Fibroblast of villous mesenchyme (primary cell): ENCODE results near the gene RHOXF2B. TPM values are rescaled to one million over a fixed set of nuclear protein-coding genes. Genes with fewer than 3 reads are reported as not detected.

ENCODE experiments used
- DNase-seq: peaks from one replicate; pipeline ENCODE4 v3.0.0-alpha.2; 2010; ENCODE audit warnings: low read depth
- H3K4me3 ChIP-seq: 2 replicates; pipeline ENCODE4 v1.5.1; 2011; ENCODE audit warnings: low read depth, mild to moderate bottlenecking, low read length
- total RNA-seq: library from RNA; depleted of rRNA; stranded (reverse); fragments of >200 nt; gene quantifications from 2 replicates; pipeline ENCODE4 v1.2.3, GENCODE V29; 2012
- TF ChIP-seq, protein P1 (sequence below): IDR thresholded peaks from 2 replicates; pipeline ENCODE4 v1.5.1; 2012; ENCODE audit warnings: low read depth, mild to moderate bottlenecking, low read length; ENCODE audit not compliant: insufficient read depth

The RHOXF2B gene
- total RNA-seq, 1 donor: not detected

DNA sequence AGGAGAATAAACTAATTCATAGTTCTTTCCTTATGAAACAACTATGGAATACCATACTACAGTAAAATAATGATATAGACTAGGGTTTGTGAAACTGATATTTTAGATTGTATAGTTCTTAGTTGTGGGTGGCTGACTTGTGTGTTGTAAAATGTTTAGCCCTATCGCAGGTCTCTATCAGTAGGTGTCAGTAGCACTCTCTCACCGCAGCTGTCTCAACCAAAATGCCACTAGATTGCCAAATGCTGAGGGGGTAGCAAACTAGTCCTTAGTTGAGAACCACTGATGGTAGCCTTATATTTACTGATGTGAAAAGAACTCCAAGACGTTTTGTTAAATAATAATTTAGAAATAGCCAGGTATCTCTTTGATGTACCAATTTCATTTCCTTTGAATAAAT lies 48.1 kb downstream of the RHOXF2B start:
- no peak for DNase-seq
- TF ChIP-seq, protein P1, sequence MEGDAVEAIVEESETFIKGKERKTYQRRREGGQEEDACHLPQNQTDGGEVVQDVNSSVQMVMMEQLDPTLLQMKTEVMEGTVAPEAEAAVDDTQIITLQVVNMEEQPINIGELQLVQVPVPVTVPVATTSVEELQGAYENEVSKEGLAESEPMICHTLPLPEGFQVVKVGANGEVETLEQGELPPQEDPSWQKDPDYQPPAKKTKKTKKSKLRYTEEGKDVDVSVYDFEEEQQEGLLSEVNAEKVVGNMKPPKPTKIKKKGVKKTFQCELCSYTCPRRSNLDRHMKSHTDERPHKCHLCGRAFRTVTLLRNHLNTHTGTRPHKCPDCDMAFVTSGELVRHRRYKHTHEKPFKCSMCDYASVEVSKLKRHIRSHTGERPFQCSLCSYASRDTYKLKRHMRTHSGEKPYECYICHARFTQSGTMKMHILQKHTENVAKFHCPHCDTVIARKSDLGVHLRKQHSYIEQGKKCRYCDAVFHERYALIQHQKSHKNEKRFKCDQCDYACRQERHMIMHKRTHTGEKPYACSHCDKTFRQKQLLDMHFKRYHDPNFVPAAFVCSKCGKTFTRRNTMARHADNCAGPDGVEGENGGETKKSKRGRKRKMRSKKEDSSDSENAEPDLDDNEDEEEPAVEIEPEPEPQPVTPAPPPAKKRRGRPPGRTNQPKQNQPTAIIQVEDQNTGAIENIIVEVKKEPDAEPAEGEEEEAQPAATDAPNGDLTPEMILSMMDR: no peak
- no peak overlapping the region for H3K4me3 ChIP-seq

DNA sequence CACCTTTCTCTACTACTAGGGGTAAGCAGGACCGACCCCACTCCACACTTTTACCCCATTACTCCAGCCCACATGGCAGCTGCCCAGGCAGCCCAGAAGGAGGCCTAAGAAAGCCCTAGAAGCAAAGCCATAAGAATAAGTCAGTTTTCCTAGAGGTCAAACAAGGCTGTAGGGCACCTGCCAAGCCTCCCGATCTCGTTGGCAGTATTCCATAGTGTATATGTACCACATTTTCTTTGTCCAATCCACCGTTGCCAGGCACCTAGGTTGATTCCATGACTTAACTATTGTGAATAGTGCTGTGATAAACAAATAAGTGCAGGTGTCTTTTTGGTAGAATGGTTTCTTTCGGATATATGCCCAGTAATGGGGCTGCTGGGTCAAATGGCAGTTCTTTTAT lies 54.2 kb downstream of the RHOXF2B start:
- DNase-seq: no peak
- TF ChIP-seq, protein P1: no peak

DNA sequence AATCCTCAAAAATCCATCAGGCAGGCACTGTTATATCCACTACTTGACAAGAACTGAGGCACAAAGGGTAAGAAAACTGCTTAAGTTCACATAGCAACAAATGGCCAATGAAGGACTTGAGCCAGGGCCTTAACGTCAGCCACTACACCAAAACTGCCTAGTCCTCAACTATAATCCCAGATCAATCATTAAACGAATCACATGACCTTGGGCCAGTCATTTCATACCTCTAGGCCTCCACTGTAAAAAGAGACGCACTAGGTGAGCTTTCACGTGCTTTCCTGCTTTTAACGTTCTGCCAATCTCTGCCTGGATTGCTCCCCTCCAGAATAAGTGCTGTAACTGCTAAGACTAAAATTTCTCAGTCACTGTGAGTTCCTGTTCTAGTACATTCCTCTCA lies 54.7 kb downstream of the RHOXF2B start:
- TF ChIP-seq, protein P1: no peak
- no peak overlapping the region for H3K4me3 ChIP-seq
- no peak for DNase-seq

More for the DNA sequence above, 54.2 kb downstream of the RHOXF2B start:
- no peak overlapping the region for H3K4me3 ChIP-seq

Other genes with a start within 250 kb of the RHOXF2B start
- gene UPF3B, start 224.7 kb downstream of the RHOXF2B start, total RNA-seq: 1.3 and 1.7 TPM in 2 replicates
- 9.1 and 12.9 TPM in 2 replicates for gene RNF113A, start 206.0 kb downstream of the RHOXF2B start, total RNA-seq
- 67.8 and 68.6 TPM in 2 replicates for gene NDUFA1, start 205.9 kb downstream of the RHOXF2B start, total RNA-seq
- not detected in 2 replicates for gene AKAP14, start 181.8 kb downstream of the RHOXF2B start, total RNA-seq
- 3.9 and 4.8 TPM in 2 replicates for gene NKAP, start 133.9 kb downstream of the RHOXF2B start, total RNA-seq
- gene RHOXF1, start 38.2 kb upstream of the RHOXF2B start, total RNA-seq: not detected in 2 replicates
- gene RHOXF2, start 80.9 kb upstream of the RHOXF2B start, total RNA-seq: 0.32 TPM in 1 of 2 replicates, not detected in the other
- 12.9 and 20.3 TPM in 2 replicates for gene ZBTB33, start 173.1 kb upstream of the RHOXF2B start, total RNA-seq
- under 0.01 TPM in 1 of 2 replicates, not detected in the other for gene TMEM255A, start 233.8 kb upstream of the RHOXF2B start, total RNA-seq